Measurements from ENCODE around the gene SLC29A3.

Gene SLC29A3

DNA sequence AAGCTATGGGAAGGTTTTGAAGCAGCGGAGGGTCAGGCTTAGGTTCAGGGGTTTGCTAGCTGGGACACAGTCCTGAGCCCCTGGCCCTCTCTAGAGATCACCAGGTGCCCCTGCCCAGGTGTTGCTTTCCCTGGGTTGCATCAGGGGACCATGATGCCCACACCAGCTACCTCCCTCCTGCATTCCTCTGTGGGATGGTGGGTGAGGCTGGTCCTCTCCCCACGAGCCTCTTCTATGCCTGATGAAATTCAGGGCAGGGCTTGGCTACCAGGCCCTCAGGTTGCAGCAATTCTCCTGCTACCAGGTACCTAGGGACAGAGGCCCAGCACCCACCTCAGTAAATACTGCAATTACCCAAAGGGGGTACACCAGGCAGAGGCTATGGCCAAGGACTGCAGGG, 10.8 kb upstream of the SLC29A3 start:
- Histone ChIP-seq H3K27ac (no peak overlapping the region), H3K9me3 (ENCODE audit: low read depth, low read length) (no peaks in the 10 kb centered on the region), H3K36me3 (ENCODE audit: insufficient read depth, low read length) (no peaks in the 10 kb centered on the region), H3K4me3 (no peak overlapping the region), H3K9ac (ENCODE audit: insufficient read length) (no peak overlapping the region)
- DNase-seq (ENCODE audit: low read depth, low spot score): no peak
- TF ChIP-seq FOXP2 (optimal IDR thresholded peaks at IDR 0.05; ENCODE audit: control extremely low read depth, extremely low read length, insufficient read depth) (no peak), EZH2 (IDR thresholded peaks at IDR 0.05) (no peak), POLR2AphosphoS5 (IDR thresholded peaks at IDR 0.05; ENCODE audit: borderline replicate concordance, low read depth, low read length) (no peak)

DNA sequence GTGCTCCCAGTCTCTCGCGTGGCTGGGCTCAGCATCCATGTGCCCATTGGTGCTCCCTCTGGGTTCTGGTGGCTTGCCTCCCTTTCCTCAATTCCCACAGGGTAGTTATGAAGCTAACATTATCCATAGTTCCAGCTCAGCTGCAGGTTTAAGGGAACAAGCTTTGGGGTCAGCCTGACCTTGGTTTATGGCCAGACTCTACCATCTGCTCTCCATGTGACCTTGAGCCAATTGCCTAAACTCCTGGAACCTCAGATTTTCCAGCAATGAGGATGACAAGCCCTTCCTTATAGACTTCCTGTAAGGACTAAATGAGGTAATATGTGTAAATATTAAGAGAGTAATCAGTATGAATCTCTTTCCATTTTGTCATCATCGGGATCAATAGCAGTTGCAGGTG, 10.1 kb upstream of the SLC29A3 start:
- no peak overlapping the region for H3K4me3 ChIP-seq
- TF ChIP-seq EZH2 (IDR thresholded peaks at IDR 0.05) (no peak), POLR2AphosphoS5 (IDR thresholded peaks at IDR 0.05; ENCODE audit: borderline replicate concordance, low read depth, low read length) (no peak), FOXP2 (optimal IDR thresholded peaks at IDR 0.05; ENCODE audit: control extremely low read depth, extremely low read length, insufficient read depth) (no peak)

DNA sequence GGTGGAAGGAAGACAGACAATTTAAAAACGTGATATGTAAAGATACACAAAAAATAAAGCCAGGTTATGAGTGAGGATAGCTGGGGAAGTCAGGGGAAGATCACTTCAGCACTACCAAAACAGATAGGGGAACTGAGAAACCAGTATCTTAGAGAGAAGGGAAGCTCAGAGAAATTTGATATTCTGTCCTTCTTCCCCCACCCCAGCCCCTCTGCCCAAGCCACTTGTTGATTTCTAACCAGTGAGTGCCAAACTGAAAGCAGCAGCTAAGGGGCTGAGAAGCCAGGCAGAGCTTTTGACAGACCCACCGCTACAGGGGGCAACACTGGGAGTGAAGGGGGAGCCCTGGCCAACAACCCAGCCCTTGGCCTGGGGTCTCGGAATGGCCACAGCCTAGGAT, 9.1 kb upstream of the SLC29A3 start:
- H3K4me3 ChIP-seq: no peak overlapping the region
- DNase-seq (ENCODE audit: low read depth, low spot score): no peak

More for the DNA sequence above, 10.1 kb upstream of the SLC29A3 start:
- no peak overlapping the region for H3K27ac ChIP-seq
- no peaks in the 10 kb centered on the region for H3K36me3 ChIP-seq (ENCODE audit: insufficient read depth, low read length)
- no peaks in the 10 kb centered on the region for H3K9me3 ChIP-seq (ENCODE audit: low read depth, low read length)
- no peak overlapping the region for H3K9ac ChIP-seq (ENCODE audit: insufficient read length)
- DNase-seq (ENCODE audit: low read depth, low spot score): no peak

DNA sequence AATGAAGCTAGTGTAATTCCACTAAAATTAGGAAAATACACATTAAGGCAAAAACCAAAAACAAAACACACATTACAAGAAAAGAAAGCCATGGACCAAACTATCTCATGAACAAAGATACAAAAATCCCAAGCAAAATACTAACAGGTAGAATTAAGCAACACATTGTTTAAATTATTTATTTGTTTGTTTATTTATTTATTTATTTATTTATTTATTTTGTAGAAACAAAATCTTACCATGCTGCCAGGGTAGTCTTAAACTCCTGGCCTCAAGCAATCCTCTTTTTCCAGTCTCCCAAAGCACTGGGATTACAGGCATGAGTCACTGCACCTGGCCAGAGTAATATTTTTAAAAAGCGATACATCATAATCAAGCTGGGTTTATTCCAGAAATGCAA, 6.8 kb upstream of the SLC29A3 start:
- TF ChIP-seq EZH2 (IDR thresholded peaks at IDR 0.05): no peak
- no peak for TF ChIP-seq POLR2AphosphoS5 (IDR thresholded peaks at IDR 0.05; ENCODE audit: borderline replicate concordance, low read depth, low read length)
- no peak for TF ChIP-seq FOXP2 (optimal IDR thresholded peaks at IDR 0.05; ENCODE audit: control extremely low read depth, extremely low read length, insufficient read depth)
- Histone ChIP-seq H3K27ac (no peak overlapping the region), H3K4me3 (no peak overlapping the region), H3K36me3 (ENCODE audit: insufficient read depth, low read length) (no peaks in the 10 kb centered on the region), H3K9me3 (ENCODE audit: low read depth, low read length) (no peaks in the 10 kb centered on the region), H3K9ac (ENCODE audit: insufficient read length) (no peak overlapping the region)
- no peak for DNase-seq (ENCODE audit: low read depth, low spot score)

More for the DNA sequence above, 9.1 kb upstream of the SLC29A3 start:
- no peak for TF ChIP-seq EZH2 (IDR thresholded peaks at IDR 0.05)
- no peak for TF ChIP-seq POLR2AphosphoS5 (IDR thresholded peaks at IDR 0.05; ENCODE audit: borderline replicate concordance, low read depth, low read length)
- TF ChIP-seq FOXP2 (optimal IDR thresholded peaks at IDR 0.05; ENCODE audit: control extremely low read depth, extremely low read length, insufficient read depth): no peak
- H3K9me3 ChIP-seq (ENCODE audit: low read depth, low read length): no peaks in the 10 kb centered on the region
- no peaks in the 10 kb centered on the region for H3K36me3 ChIP-seq (ENCODE audit: insufficient read depth, low read length)
- H3K9ac ChIP-seq (ENCODE audit: insufficient read length): no peak overlapping the region
- H3K27ac ChIP-seq: no peak overlapping the region

DNA sequence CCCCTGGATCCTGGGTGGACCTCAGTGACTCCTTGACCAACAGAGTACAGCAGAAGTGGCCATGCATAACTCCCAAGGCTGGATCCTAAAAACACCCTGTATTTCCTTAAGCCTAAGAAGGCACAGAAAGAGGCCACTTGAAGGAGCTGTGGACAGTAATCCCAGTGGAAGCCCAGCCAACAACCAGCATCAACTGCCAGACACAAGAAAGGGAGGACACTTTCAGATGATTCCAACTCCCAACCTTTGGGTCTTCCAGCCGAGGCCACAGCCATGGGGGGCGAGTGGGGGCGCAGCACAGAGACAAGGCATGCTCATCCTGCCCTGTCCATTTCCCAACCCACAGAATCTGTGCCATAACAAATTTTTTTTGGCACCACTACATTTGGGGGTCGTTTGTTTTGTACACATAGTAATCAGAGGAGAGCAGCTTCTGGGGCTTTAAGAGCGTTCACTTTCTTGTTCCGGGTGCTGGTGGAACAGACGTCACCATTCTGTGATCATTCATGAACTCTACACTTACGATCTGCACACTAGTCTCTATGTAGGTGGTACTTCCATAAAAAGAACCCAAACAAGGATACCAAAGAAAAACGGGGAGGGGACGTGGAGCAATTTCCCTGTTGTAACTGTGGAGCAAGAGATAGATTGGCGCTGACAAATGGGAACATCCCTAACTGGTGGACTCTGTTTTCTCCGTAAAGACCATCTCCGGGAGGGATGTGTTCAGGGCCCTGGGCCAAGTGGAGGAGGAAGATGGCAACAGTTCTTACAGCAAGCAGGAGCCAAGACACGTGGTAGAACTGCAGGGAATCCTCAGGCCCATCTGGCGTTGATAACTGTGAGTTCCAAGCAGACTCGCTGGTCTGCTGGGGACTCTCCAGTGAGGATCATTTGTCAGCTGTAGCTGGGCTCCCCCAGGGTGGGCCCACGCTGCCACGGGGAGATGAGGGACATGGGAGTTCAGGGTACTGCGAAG, 6.0 kb upstream of the SLC29A3 start:
- TF ChIP-seq EZH2 (IDR thresholded peaks at IDR 0.05) (no peak), FOXP2 (optimal IDR thresholded peaks at IDR 0.05; ENCODE audit: control extremely low read depth, extremely low read length, insufficient read depth) (no peak), POLR2AphosphoS5 (IDR thresholded peaks at IDR 0.05; ENCODE audit: borderline replicate concordance, low read depth, low read length) (no peak)
- no peak for DNase-seq (ENCODE audit: low read depth, low spot score)
- Histone ChIP-seq H3K4me3 (no peak overlapping the region), H3K9ac (ENCODE audit: insufficient read length) (no peak overlapping the region), H3K27ac (no peak overlapping the region), H3K9me3 (ENCODE audit: low read depth, low read length) (no peaks in the 10 kb centered on the region), H3K36me3 (ENCODE audit: insufficient read depth, low read length) (no peaks in the 10 kb centered on the region)

DNA sequence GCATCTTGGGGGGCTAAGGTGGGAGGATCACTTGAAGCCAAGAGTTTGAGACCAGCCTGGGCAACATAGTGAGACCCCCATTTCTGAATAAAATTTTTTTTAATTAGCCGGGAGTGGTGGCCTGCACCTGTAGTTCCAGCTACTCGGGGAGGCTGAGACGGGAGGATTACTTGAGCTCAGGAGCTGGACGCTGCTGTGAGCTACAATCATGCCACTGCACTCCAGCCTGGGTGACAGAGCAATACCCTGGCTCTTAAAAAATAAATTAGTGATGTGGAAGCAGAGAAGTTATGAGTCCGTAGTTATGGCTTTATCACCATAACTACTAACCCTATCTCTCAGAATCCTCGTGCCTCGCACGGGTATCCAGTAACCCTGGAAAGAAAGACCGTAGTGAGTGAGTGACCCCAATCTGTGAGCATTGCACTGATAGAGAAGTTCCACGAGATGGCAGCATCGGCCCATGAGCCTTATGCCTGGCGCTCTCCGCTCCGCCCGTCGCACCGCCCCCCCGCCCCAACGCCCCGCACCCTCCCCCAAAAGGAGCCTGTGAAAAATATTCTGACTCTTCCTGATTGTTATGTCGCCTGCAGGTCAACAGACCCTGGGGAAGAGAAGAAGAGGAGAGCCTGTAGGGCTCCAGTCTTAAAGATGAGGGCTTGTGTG, 4.9 kb upstream of the SLC29A3 start:
- Histone ChIP-seq H3K9ac (ENCODE audit: insufficient read length) (no peak overlapping the region), H3K27ac (no peak overlapping the region), H3K36me3 (ENCODE audit: insufficient read depth, low read length) (no peaks in the 10 kb centered on the region), H3K9me3 (ENCODE audit: low read depth, low read length) (no peaks in the 10 kb centered on the region), H3K4me3 (peak overlapping the region; percentile 38; the same call in 1 of the 2 replicates)
- TF ChIP-seq POLR2AphosphoS5 (IDR thresholded peaks at IDR 0.05; ENCODE audit: borderline replicate concordance, low read depth, low read length) (no peak), FOXP2 (optimal IDR thresholded peaks at IDR 0.05; ENCODE audit: control extremely low read depth, extremely low read length, insufficient read depth) (no peak)
- no peak for DNase-seq (ENCODE audit: low read depth, low spot score)

DNA sequence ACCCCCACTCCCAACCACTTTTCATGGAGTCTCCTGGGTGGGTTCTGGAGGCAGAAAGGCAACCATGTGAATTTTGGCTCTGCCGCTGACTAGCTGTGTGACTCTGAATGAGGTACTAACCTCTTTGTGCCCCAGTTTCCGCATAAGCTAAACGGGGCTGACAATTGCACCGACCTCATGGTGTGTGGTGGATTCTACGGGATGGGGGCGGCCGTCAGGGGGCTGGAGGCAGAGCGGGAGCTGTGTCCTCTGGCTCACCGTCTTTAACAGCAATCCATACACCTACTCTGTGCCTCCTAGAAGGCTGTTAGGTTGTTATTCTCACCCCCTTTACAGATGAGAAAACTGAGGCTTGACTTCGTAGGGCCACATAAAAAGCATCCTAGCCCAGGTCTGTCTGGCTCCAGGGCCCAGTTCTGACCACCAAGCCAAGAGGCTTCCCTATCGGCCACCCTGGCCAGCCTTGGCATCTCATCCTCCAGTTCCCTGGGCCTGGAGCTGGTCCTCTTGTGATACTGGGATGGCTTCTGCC, 4.3 kb upstream of the SLC29A3 start:
- no peak overlapping the region for H3K27ac ChIP-seq

More for the DNA sequence above, 4.3 kb upstream of the SLC29A3 start:
- Histone ChIP-seq H3K9ac (ENCODE audit: insufficient read length) (no peak overlapping the region), H3K9me3 (ENCODE audit: low read depth, low read length) (no peaks in the 10 kb centered on the region), H3K4me3 (peak overlapping the region; percentile 38; the same call in 1 of the 2 replicates), H3K36me3 (ENCODE audit: insufficient read depth, low read length) (no peaks in the 10 kb centered on the region)
- no peak for TF ChIP-seq POLR2AphosphoS5 (IDR thresholded peaks at IDR 0.05; ENCODE audit: borderline replicate concordance, low read depth, low read length)
- no peak for TF ChIP-seq EZH2 (IDR thresholded peaks at IDR 0.05)
- no peak for TF ChIP-seq FOXP2 (optimal IDR thresholded peaks at IDR 0.05; ENCODE audit: control extremely low read depth, extremely low read length, insufficient read depth)
- DNase-seq (ENCODE audit: low read depth, low spot score): no peak

All from SK-N-MC (cell line).